ENCODE data around the gene ASH1L.

The ASH1L gene

GRCh38 chr1:155324037-155324716, 238.4 kb downstream of the ASH1L start (continued):
- TF ChIP-seq ZNF280D (tag by site-specific recombination; IDR thresholded peaks at IDR 0.05) (no peak), ZNF157 (tag by site-specific recombination; IDR thresholded peaks at IDR 0.05) (no peak), ZSCAN30 (tag by site-specific recombination; IDR thresholded peaks at IDR 0.05) (peak; percentile 31; the same call in 1 of the 2 replicates), ZFP41 (tag by site-specific recombination; IDR thresholded peaks at IDR 0.05; ENCODE audit: borderline replicate concordance) (no peak), ZNF549 (tag by site-specific recombination; IDR thresholded peaks at IDR 0.05) (no peak), ZNF214 (tag by site-specific recombination; IDR thresholded peaks at IDR 0.05; ENCODE audit: borderline replicate concordance) (no peak), ZNF658 (tag by site-specific recombination; IDR thresholded peaks at IDR 0.05) (no peak), ELK4 (IDR thresholded peaks at IDR 0.05; ENCODE audit: borderline replicate concordance, low read depth, low read length) (no peak), ZNF114 (tag by site-specific recombination; IDR thresholded peaks at IDR 0.05) (no peak), PATZ1 (tag by site-specific recombination; IDR thresholded peaks at IDR 0.05) (peak; percentile 97), ZNF501 (tag by site-specific recombination; IDR thresholded peaks at IDR 0.05) (peak; percentile 76; the same call in 1 of the 2 replicates), ZNF324 (tag by site-specific recombination; IDR thresholded peaks at IDR 0.05) (peak; percentile 68; the same call in 1 of the 2 replicates), KLF8 (tag by site-specific recombination; IDR thresholded peaks at IDR 0.05) (peak; percentile 93; the same call in 1 of the 2 replicates), ZNF112 (tag by site-specific recombination; IDR thresholded peaks at IDR 0.05) (no peak), ZNF768 (tag by site-specific recombination; IDR thresholded peaks at IDR 0.05) (no peak; the same call in 1 of the 2 replicates), ZNF362 (tag by site-specific recombination; IDR thresholded peaks at IDR 0.05) (no peak), PBX3 (CRISPR knock-in tag; IDR thresholded peaks at IDR 0.05) (no peak), SP7 (tag by site-specific recombination; IDR thresholded peaks at IDR 0.05) (peak; percentile 48), ZNF23 (tag by site-specific recombination; IDR thresholded peaks at IDR 0.05; ENCODE audit: borderline replicate concordance) (no peak), KLF17 (tag by site-specific recombination; IDR thresholded peaks at IDR 0.05) (peak; percentile 13; the same call in 1 of the 2 replicates), GLIS2 (tag by site-specific recombination; IDR thresholded peaks at IDR 0.05) (peak; percentile 75), REPIN1 (tag by site-specific recombination; IDR thresholded peaks at IDR 0.05; ENCODE audit: low read depth) (no peak), PRDM6 (tag by site-specific recombination; IDR thresholded peaks at IDR 0.05) (no peak), ZBTB11 (tag by site-specific recombination; conservative IDR thresholded peaks at IDR 0.05; ENCODE audit: low read depth) (peak; percentile 75)
